HCT116 (cell line): Measurements from ENCODE around the gene HIPK3. TPM values are rescaled to one million over a fixed set of nuclear protein-coding genes. Genes with fewer than 3 reads are reported as not detected.

ENCODE experiments used
- ATAC-seq: fragments of 200-7000 bp; cut with Tn5 transposase; 2 replicates; pipeline ENCODE4 v1.9.1; 2020; ENCODE audit warnings: mild to moderate bottlenecking, moderate library complexity
- BruUV-seq: library from RNA; stranded (reverse); fragments of 400-500 nt; replicated peaks from 2 replicates; lab custom pipeline; 2021; lab: Mats Ljungman, UMichigan
- CTCF ChIA-PET: fragments of 300-600 bp; sonication (Branson Sonifier 250); formaldehyde crosslinking; loops from one replicate; lab custom pipeline; 2021; ENCODE audit warnings: antibody characterized with exemption; lab: Charles Lee
- POLR2A ChIA-PET: fragments of 300-600, 350-600 bp; sonication (Branson Sonifier 250); formaldehyde crosslinking; loops from one replicate; lab custom pipeline; 2021; ENCODE audit warnings: antibody characterized with exemption; lab: Charles Lee
- RAD21 ChIA-PET, 2 experiments: fragments of 300-600 bp; sonication (Branson Sonifier 250); formaldehyde crosslinking; loops; one replicate each; lab custom pipeline; 2023; ENCODE audit warnings: low total read pairs in 2 of 2; ENCODE audit not compliant: uncharacterized antibody in 2 of 2, unreplicated experiment in 2 of 2, low non-redundant PET in 1 of 2; lab: Charles Lee
- DNase-seq: peaks from one replicate; pipeline ENCODE4 v3.0.0-alpha.2; 2010; ENCODE audit warnings: low read depth, low spot score
- H2AFZ ChIP-seq: fragments of 200-600 bp; shearing (Covaris generic), sonication (generic); 2 replicates; pipeline ENCODE4 v1.6.1; 2017; ENCODE audit warnings: low read depth, mixed run types, mixed read lengths, antibody characterized with exemption, low read length; ENCODE audit not compliant: poor library complexity, severe bottlenecking
- H3K27ac ChIP-seq: 2 replicates; pipeline ENCODE4 v1.5.1; 2012; ENCODE audit warnings: low read depth, low read length
- H3K27me3 ChIP-seq: fragments of 200-600 bp; sonication (generic); 2 replicates; pipeline ENCODE4 v1.6.1; 2016; ENCODE audit warnings: mixed run types, low read length, mixed read lengths; ENCODE audit not compliant: insufficient read depth
- H3K36me3 ChIP-seq, 2 experiments: fragments of 200-500 bp in 1 of 2; fragments of 200-600 bp in 1 of 2; sonication (Bioruptor generic) in 1 of 2; sonication (generic) in 1 of 2; 2 replicates each; pipeline versions ENCODE4 v1.5.1 to v1.6.1; 2014 to 2016; ENCODE audit warnings: low read length in 2 of 2, inconsistent platforms in 1 of 2, mixed read lengths in 1 of 2, mixed run types in 1 of 2; ENCODE audit not compliant: insufficient read depth in 2 of 2, control insufficient read depth in 1 of 2
- H3K4me1 ChIP-seq, 2 experiments: fragments of 200-600 bp in 1 of 2; sonication (generic) in 1 of 2; 2 replicates each; pipeline versions ENCODE4 v1.5.1 to v1.6.1; 2012 to 2017; ENCODE audit warnings: low read length in 2 of 2, inconsistent platforms in 1 of 2, mild to moderate bottlenecking in 1 of 2, mixed read lengths in 1 of 2, mixed run types in 1 of 2, moderate library complexity in 1 of 2; ENCODE audit not compliant: insufficient read depth in 2 of 2, control insufficient read depth in 1 of 2
- H3K4me2 ChIP-seq: fragments of 200-600 bp; sonication (generic); 2 replicates; pipeline ENCODE4 v1.6.1; 2017; ENCODE audit warnings: mixed run types, low read length, mixed read lengths
- H3K4me3 ChIP-seq, 2 experiments: fragments of 200-600 bp in 1 of 2; sonication (generic) in 1 of 2; replicated peaks in 1 of 2; 2 replicates each; pipeline ENCODE4 v1.5.1; 2011 to 2016; ENCODE audit warnings: low read length in 2 of 2, control low read depth in 1 of 2, low read depth in 1 of 2, mild to moderate bottlenecking in 1 of 2, mixed read lengths in 1 of 2, mixed run types in 1 of 2
- H3K79me2 ChIP-seq: fragments of 200-600 bp; sonication (generic); 2 replicates; pipeline ENCODE4 v1.6.1; 2017; ENCODE audit warnings: mild to moderate bottlenecking, mixed run types, low read length, moderate library complexity, mixed read lengths; ENCODE audit not compliant: insufficient read depth
- H3K9ac ChIP-seq: fragments of 200-600 bp; sonication (generic); 2 replicates; pipeline ENCODE4 v1.6.1; 2016; ENCODE audit warnings: low read length, mixed read lengths
- H3K9me2 ChIP-seq: fragments of 200-600 bp; sonication (generic), shearing (Covaris generic); 2 replicates; pipeline ENCODE4 v1.6.1; 2017; ENCODE audit warnings: mixed run types, mild to moderate bottlenecking, moderate library complexity; ENCODE audit not compliant: insufficient read depth
- H3K9me3 ChIP-seq, 2 experiments: fragments of 200-500 bp in 1 of 2; fragments of 200-600 bp in 1 of 2; sonication (Bioruptor generic) in 1 of 2; sonication (generic) in 1 of 2; 2 replicates each; pipeline ENCODE4 v1.6.1; 2014 to 2017; ENCODE audit warnings: low read length in 2 of 2, mixed read lengths in 2 of 2, inconsistent platforms in 1 of 2, low read depth in 1 of 2, mild to moderate bottlenecking in 1 of 2, mixed run types in 1 of 2, moderate library complexity in 1 of 2; ENCODE audit not compliant: control insufficient read depth in 1 of 2, insufficient read depth in 1 of 2
- H4K20me1 ChIP-seq: fragments of 200-600 bp; sonication (generic), shearing (Covaris generic); 2 replicates; pipeline ENCODE4 v1.6.1; 2017; ENCODE audit warnings: mixed run types, mild to moderate bottlenecking, moderate library complexity; ENCODE audit not compliant: insufficient read depth
- CBX3 ChIP-seq: IDR thresholded peaks from 2 replicates; pipeline ENCODE4 v1.6.1; 2012; ENCODE audit warnings: low read depth
- CEBPB ChIP-seq: IDR thresholded peaks from 2 replicates; pipeline ENCODE4 v1.6.1; 2012; ENCODE audit warnings: low read depth
- EGR1 ChIP-seq: IDR thresholded peaks from 2 replicates; pipeline ENCODE4 v1.6.1; 2012; ENCODE audit warnings: low read depth
- ELF1 ChIP-seq: IDR thresholded peaks from 2 replicates; pipeline ENCODE4 v1.6.1; 2012; ENCODE audit warnings: low read depth, borderline replicate concordance
- EZH2 ChIP-seq: fragments of 200-600 bp; sonication (generic); IDR thresholded peaks from 2 replicates; pipeline ENCODE4 v1.6.1; 2017; ENCODE audit warnings: antibody characterized with exemption, mixed run types
- EZH2phosphoT487 ChIP-seq: fragments of 200-600 bp; IDR thresholded peaks from 2 replicates; pipeline ENCODE4 v1.6.1; 2018; ENCODE audit warnings: antibody characterized with exemption, borderline replicate concordance
- FOSL1 ChIP-seq: IDR thresholded peaks from 2 replicates; pipeline ENCODE4 v1.6.1; 2012; ENCODE audit warnings: low read depth
- JUND ChIP-seq: IDR thresholded peaks from 2 replicates; pipeline ENCODE4 v1.6.1; 2012
- POLR2A ChIP-seq: IDR thresholded peaks from 2 replicates; pipeline ENCODE4 v1.7.0; 2011; ENCODE audit warnings: borderline replicate concordance; ENCODE audit not compliant: insufficient read depth, insufficient read length; ENCODE audit errors: extremely low read depth
- POLR2AphosphoS5 ChIP-seq: IDR thresholded peaks from 2 replicates; pipeline ENCODE4 v1.6.1; 2011; ENCODE audit warnings: mild to moderate bottlenecking, low read depth, low read length, moderate library complexity
- RAD21 ChIP-seq: IDR thresholded peaks from 2 replicates; pipeline ENCODE4 v1.6.1; 2012; ENCODE audit warnings: low read depth, mild to moderate bottlenecking
- SIN3A ChIP-seq: IDR thresholded peaks from 2 replicates; pipeline ENCODE4 v1.6.1; 2012; ENCODE audit warnings: low read depth
- SP1 ChIP-seq: IDR thresholded peaks from 2 replicates; pipeline ENCODE4 v1.6.1; 2012; ENCODE audit warnings: low read depth
- SRF ChIP-seq: IDR thresholded peaks from 2 replicates; pipeline ENCODE4 v1.6.1; 2012; ENCODE audit warnings: low read depth
- TCF7L2 ChIP-seq: IDR thresholded peaks from 2 replicates; pipeline ENCODE4 v1.7.0; 2011; ENCODE audit warnings: borderline replicate concordance, inconsistent platforms; ENCODE audit not compliant: insufficient read depth, insufficient read length; ENCODE audit errors: extremely low read depth
- YY1 ChIP-seq: IDR thresholded peaks from 2 replicates; pipeline ENCODE4 v1.6.1; 2011; ENCODE audit warnings: low read length, low read depth, moderate library complexity, mild to moderate bottlenecking; ENCODE audit not compliant: insufficient replicate concordance; ENCODE audit errors: extremely low read depth
- ZFX ChIP-seq: fragments of 450-650 bp; IDR thresholded peaks from 2 replicates; pipeline ENCODE4 v1.6.1; 2017
- ZNF274 ChIP-seq: fragments of 200-500 bp; sonication (Bioruptor generic); IDR thresholded peaks from 2 replicates; pipeline ENCODE4 v1.6.1; 2014; ENCODE audit warnings: mild to moderate bottlenecking, low read depth, low read length, inconsistent platforms
- intact Hi-C: fragments of 100-400 bp; cut with micrococcal nuclease; formaldehyde crosslinking; loops from 2 replicates; pipeline ENCODE4 v1.10.0; 2022
- total RNA-seq: library from RNA; stranded (reverse); gene quantifications from one replicate; pipeline ENCODE4 v1.2.1, GENCODE V29; 2021; ENCODE audit not compliant: unreplicated experiment
- TF ChIP-seq, protein P1 (sequence below): IDR thresholded peaks from 2 replicates; pipeline ENCODE4 v1.6.1; 2012
- TF ChIP-seq, protein P2 (sequence below): IDR thresholded peaks from 2 replicates; pipeline ENCODE4 v1.6.1; 2012
- TF ChIP-seq, protein P3 (sequence below), 3 experiments: fragments of 200-600 bp in 1 of 3; sonication (generic) in 1 of 3; IDR thresholded peaks in 2 of 3; conservative IDR thresholded peaks in 1 of 3; 2 replicates each; pipeline ENCODE4 v1.5.1; 2012 to 2017; ENCODE audit warnings: low read depth in 2 of 3, low read length in 2 of 3, antibody characterized with exemption in 1 of 3, borderline replicate concordance in 1 of 3, control low read depth in 1 of 3, mild to moderate bottlenecking in 1 of 3, mixed read lengths in 1 of 3, mixed run types in 1 of 3, moderate library complexity in 1 of 3; ENCODE audit not compliant: insufficient read depth in 1 of 3

The HIPK3 gene
- total RNA-seq, 1 experiment from 2014 or later: 35.2 TPM

DNA sequence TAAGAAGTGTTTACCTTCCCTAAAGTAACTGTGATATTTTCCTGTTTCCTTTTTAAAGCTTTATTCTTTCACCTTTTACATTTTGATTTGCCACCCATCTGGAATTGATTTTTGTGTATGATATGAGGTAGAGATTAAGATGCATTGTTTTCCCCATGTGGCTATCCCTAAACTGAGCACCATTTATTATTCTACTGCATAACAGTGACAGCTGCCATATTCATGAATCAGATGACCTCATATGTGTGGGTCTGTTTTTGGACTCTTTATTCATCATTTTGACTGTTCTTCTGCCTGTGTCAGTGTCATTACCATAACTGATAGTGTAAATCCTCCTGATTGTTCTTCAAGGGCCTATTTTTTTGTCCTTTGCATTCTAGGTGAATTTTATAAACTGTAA, 50.8 kb downstream of the HIPK3 start:
- RAD21 ChIA-PET: no interaction called here
- H3K27ac ChIP-seq: no peak overlapping the region
- H3K4me2 ChIP-seq: no peak overlapping the region
- CTCF ChIA-PET: no interaction called here
- POLR2A ChIA-PET: no interaction called here
- TF ChIP-seq, protein P1, sequence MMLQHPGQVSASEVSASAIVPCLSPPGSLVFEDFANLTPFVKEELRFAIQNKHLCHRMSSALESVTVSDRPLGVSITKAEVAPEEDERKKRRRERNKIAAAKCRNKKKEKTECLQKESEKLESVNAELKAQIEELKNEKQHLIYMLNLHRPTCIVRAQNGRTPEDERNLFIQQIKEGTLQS: no peak
- TF ChIP-seq SP1: no peak
- TF ChIP-seq ELF1: no peak
- TF ChIP-seq ZFX: no peak
- TF ChIP-seq RAD21: no peak
- intact Hi-C loops: no loop called here
- no TSS peak for BruUV-seq
- peaks cover 68% of the 10 kb centered on the region for H3K79me2 ChIP-seq
- no peaks in the 10 kb centered on the region for H4K20me1 ChIP-seq
- no peaks in the 10 kb centered on the region; a peak in 1 of 4 replicates for H3K4me1 ChIP-seq
- 0 out of 2 replicates have a peak, but pooled peaks cover 3% of the 10 kb centered on the region for H3K9me2 ChIP-seq
- H3K9me3 ChIP-seq: no peaks in the 10 kb centered on the region
- no peaks in the 10 kb centered on the region for H3K27me3 ChIP-seq
- H3K36me3 ChIP-seq: no peaks in the 10 kb centered on the region
- DNase-seq (no peak), ATAC-seq (no peak)
- H3K4me3 ChIP-seq: no peak overlapping the region
- H2AFZ ChIP-seq: no peak overlapping the region
- H3K9ac ChIP-seq: no peak overlapping the region

DNA sequence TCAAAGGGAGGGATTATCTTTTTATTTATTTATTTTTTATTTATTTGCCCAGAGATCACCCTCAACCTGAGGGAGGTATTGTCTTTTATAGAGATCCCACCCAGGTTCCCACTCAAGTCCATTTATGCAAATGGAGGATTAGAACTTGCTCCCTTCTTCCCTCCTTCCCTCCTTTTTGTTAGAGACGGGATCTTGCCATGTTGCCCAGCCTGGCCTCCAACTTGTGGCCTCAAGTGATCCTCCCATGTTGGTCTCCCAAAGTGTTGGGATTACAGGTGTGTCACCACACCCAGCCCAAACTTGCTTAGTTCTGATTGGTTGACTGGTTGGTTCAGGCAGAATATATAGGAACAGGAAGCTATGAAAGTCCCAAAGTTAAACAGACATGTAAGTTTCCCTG, 51.9 kb downstream of the HIPK3 start:
- CTCF ChIA-PET: no interaction called here
- no peaks in the 10 kb centered on the region; a peak in 1 of 4 replicates for H3K4me1 ChIP-seq
- DNase-seq (no peak), ATAC-seq (no peak)
- 0 out of 2 replicates have a peak, but pooled peaks cover 3% of the 10 kb centered on the region for H3K9me2 ChIP-seq
- H3K9ac ChIP-seq: no peak overlapping the region
- H3K36me3 ChIP-seq: no peaks in the 10 kb centered on the region
- POLR2A ChIA-PET: no interaction called here
- no peaks in the 10 kb centered on the region for H4K20me1 ChIP-seq
- H3K79me2 ChIP-seq: peaks cover 72% of the 10 kb centered on the region
- BruUV-seq: no TSS peak
- no peaks in the 10 kb centered on the region for H3K27me3 ChIP-seq
- H3K4me2 ChIP-seq: no peak overlapping the region
- H3K4me3 ChIP-seq: no peak overlapping the region
- H2AFZ ChIP-seq: no peak overlapping the region
- H3K27ac ChIP-seq: no peak overlapping the region
- RAD21 ChIA-PET: no interaction called here
- no peaks in the 10 kb centered on the region for H3K9me3 ChIP-seq
- intact Hi-C loops: no loop called here
- no peak for TF ChIP-seq CEBPB
- TF ChIP-seq CBX3: no peak
- TF ChIP-seq TCF7L2: no peak
- no peak for TF ChIP-seq ZFX
- no peak for TF ChIP-seq POLR2A
- no peak for TF ChIP-seq EZH2phosphoT487
- no peak for TF ChIP-seq FOSL1
- TF ChIP-seq, protein P2, sequence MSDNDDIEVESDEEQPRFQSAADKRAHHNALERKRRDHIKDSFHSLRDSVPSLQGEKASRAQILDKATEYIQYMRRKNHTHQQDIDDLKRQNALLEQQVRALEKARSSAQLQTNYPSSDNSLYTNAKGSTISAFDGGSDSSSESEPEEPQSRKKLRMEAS: no peak
- TF ChIP-seq EZH2: no peak
- TF ChIP-seq YY1: no peak
- TF ChIP-seq ZNF274: no peak
- TF ChIP-seq, protein P3, sequence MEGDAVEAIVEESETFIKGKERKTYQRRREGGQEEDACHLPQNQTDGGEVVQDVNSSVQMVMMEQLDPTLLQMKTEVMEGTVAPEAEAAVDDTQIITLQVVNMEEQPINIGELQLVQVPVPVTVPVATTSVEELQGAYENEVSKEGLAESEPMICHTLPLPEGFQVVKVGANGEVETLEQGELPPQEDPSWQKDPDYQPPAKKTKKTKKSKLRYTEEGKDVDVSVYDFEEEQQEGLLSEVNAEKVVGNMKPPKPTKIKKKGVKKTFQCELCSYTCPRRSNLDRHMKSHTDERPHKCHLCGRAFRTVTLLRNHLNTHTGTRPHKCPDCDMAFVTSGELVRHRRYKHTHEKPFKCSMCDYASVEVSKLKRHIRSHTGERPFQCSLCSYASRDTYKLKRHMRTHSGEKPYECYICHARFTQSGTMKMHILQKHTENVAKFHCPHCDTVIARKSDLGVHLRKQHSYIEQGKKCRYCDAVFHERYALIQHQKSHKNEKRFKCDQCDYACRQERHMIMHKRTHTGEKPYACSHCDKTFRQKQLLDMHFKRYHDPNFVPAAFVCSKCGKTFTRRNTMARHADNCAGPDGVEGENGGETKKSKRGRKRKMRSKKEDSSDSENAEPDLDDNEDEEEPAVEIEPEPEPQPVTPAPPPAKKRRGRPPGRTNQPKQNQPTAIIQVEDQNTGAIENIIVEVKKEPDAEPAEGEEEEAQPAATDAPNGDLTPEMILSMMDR (IDR thresholded peaks at IDR 0.05 in 2 of 3, conservative IDR thresholded peaks at IDR 0.05 in 1 of 3; ENCODE audit: borderline replicate concordance in 1 of 3, insufficient read depth in 1 of 3, low read depth in 2 of 3, low read length in 2 of 3): no peak
- TF ChIP-seq SP1: no peak
- TF ChIP-seq EGR1: no peak
- TF ChIP-seq SIN3A: no peak
- TF ChIP-seq ELF1: no peak
- TF ChIP-seq SRF: no peak
- TF ChIP-seq POLR2AphosphoS5: no peak
- no peak for TF ChIP-seq JUND
